ENCODE data around the gene SERPINB1. TPM values are rescaled to one million over a fixed set of nuclear protein-coding genes. Genes with fewer than 3 reads are reported as not detected.

The SERPINB1 gene
- total and polyA plus RNA-seq, 12 donors: 33.4 to 159 (median 60.7) TPM

- WGBS, 4 donors: 59 to 78% (median 69%) methylated on average over 2 of the region's 2 CpGs
- no peak overlapping the region for H3K27ac ChIP-seq
- intact Hi-C loops (cut with DNase I): no loop called here
- H3K4me3 ChIP-seq: no peak overlapping the region
- no peak for TF ChIP-seq POLR2A (IDR thresholded peaks at IDR 0.05)
- no peak for TF ChIP-seq CTCF (IDR thresholded peaks at IDR 0.05)
- DNase-seq: no peak
- H3K27me3 ChIP-seq: no peaks in the 10 kb centered on the region
- H3K9me3 ChIP-seq (replicated peaks in 1 of 3): no peaks in the 10 kb centered on the region
- peaks cover 0 to 2% of the 10 kb centered on the region in 2 donors for H3K4me1 ChIP-seq (replicated peaks in 1 of 2)
- no peaks in the 10 kb centered on the region for H3K36me3 ChIP-seq (replicated peaks in 1 of 2)
Measured at GRCh38 chr6:2871102-2871501, 29.4 kb upstream of the SERPINB1 start.

- TF ChIP-seq CTCF (IDR thresholded peaks at IDR 0.05) (no peak), POLR2A (IDR thresholded peaks at IDR 0.05) (no peak)
- Histone ChIP-seq H3K36me3 (replicated peaks in 1 of 2) (no peaks in the 10 kb centered on the region), H3K4me1 (replicated peaks in 1 of 2) (peaks cover 0 to 9% of the 10 kb centered on the region in 2 donors), H3K4me3 (no peak overlapping the region), H3K27me3 (no peaks in the 10 kb centered on the region), H3K27ac (no peak overlapping the region), H3K9me3 (replicated peaks in 1 of 3) (no peaks in the 10 kb centered on the region)
- DNase-seq: no peak
- 92 to 97% (median 96%) methylated on average over 13 to 39 of the region's 39 CpGs for WGBS, 4 donors
- intact Hi-C loops (cut with DNase I): no loop called here
Measured at GRCh38 chr6:2870046-2870636, 28.5 kb upstream of the SERPINB1 start.

- H3K27me3 ChIP-seq: no peaks in the 10 kb centered on the region
- H3K36me3 ChIP-seq (replicated peaks in 1 of 2): no peaks in the 10 kb centered on the region
- H3K27ac ChIP-seq: no peak overlapping the region
- intact Hi-C loops (cut with DNase I): no loop called here
- H3K9me3 ChIP-seq (replicated peaks in 1 of 3): no peaks in the 10 kb centered on the region
- no peak overlapping the region for H3K4me3 ChIP-seq
- TF ChIP-seq CTCF (IDR thresholded peaks at IDR 0.05): no peak
- TF ChIP-seq POLR2A (IDR thresholded peaks at IDR 0.05): no peak
- WGBS, 4 donors: 91 to 95% (median 93%) methylated on average over 6 of the region's 6 CpGs
- peaks cover 0 to 9% of the 10 kb centered on the region in 2 donors for H3K4me1 ChIP-seq (replicated peaks in 1 of 2)
- DNase-seq: no peak
Measured at GRCh38 chr6:2868637-2869036, 27.0 kb upstream of the SERPINB1 start.

- Histone ChIP-seq H3K4me3 (peak overlapping the region in 1 of 4 donors; percentile 29), H3K4me1 (replicated peaks in 1 of 2) (peaks cover 0 to 9% of the 10 kb centered on the region in 2 donors), H3K9me3 (replicated peaks in 1 of 3) (no peaks in the 10 kb centered on the region), H3K36me3 (replicated peaks in 1 of 2) (no peaks in the 10 kb centered on the region), H3K27ac (peak overlapping the region in 2 of 5 donors; percentile 7 to 61), H3K27me3 (no peaks in the 10 kb centered on the region)
- WGBS, 4 donors: 36 to 45% (median 42%) methylated on average over 7 to 8 of the region's 8 CpGs
- no peak for TF ChIP-seq POLR2A (IDR thresholded peaks at IDR 0.05)
- intact Hi-C loops (cut with DNase I): no loop called here
- no peak for DNase-seq
Measured at GRCh38 chr6:2866171-2866846, 24.6 kb upstream of the SERPINB1 start.

Data from adrenal gland (tissue), 12 donors.